ENCODE measurements around the gene TRAF2. TPM values are rescaled to one million over a fixed set of nuclear protein-coding genes. Genes with fewer than 3 reads are reported as not detected.

TRAF2 gene
- total and polyA plus RNA-seq, 2 of the 4 experiments (the other 2 are of a cell fraction): 6.6 to 12.0 TPM

GRCh38 chr9:136875155-136875554 is 11.2 kb upstream of the TRAF2 start:
- Histone ChIP-seq H3K36me3 (ENCODE audit: control insufficient read depth, insufficient read depth, low read length) (no peaks in the 10 kb centered on the region), H4K8ac (ENCODE audit: low read depth in 2 of 2, low read length in 2 of 2) (no peak overlapping the region), H4K5ac (ENCODE audit: low read depth, low read length) (no peak overlapping the region), H3K79me1 (ENCODE audit: low read depth in 1 of 2, low read length in 2 of 2) (no peaks in the 10 kb centered on the region), H2BK20ac (ENCODE audit: low read depth, low read length) (no peak overlapping the region), H3K4me3 (ENCODE audit: insufficient read depth, low read depth, low read length) (no peak overlapping the region), H2AK9ac (replicated peaks; ENCODE audit: low read depth, low read length, poor library complexity) (peak overlapping the region; percentile 45), H3K14ac (replicated peaks; ENCODE audit: low read depth, low read length) (no peak overlapping the region), H3K4ac (ENCODE audit: low read depth, low read length) (no peak overlapping the region), H4K20me1 (ENCODE audit: insufficient read depth, low read length) (no peaks in the 10 kb centered on the region), H2BK15ac (ENCODE audit: low read depth, low read length) (no peak overlapping the region), H3K27me3 (ENCODE audit: control insufficient read depth, insufficient read depth, low read length) (no peaks in the 10 kb centered on the region), H4K91ac (ENCODE audit: insufficient read depth, low read depth, low read length) (no peak overlapping the region), H3K23ac (ENCODE audit: low read depth, low read length) (no peak overlapping the region), H3K9me3 (ENCODE audit: control insufficient read depth, insufficient read depth, low read length) (peaks cover 7% of the 10 kb centered on the region), H3K9ac (ENCODE audit: low read depth, low read length) (no peak overlapping the region), H3K4me1 (ENCODE audit: control insufficient read depth, insufficient read depth, low read length) (no peaks in the 10 kb centered on the region), H3K56ac (ENCODE audit: extremely low read depth, insufficient read depth, low read length) (no peak overlapping the region), H2AFZ (replicated peaks; ENCODE audit: low read length, poor library complexity) (no peak overlapping the region), H3K9me1 (ENCODE audit: insufficient read depth, low read length) (no peaks in the 10 kb centered on the region), H2BK5ac (ENCODE audit: low read depth, low read length, poor library complexity, severe bottlenecking) (no peak overlapping the region), H3K27ac (ENCODE audit: insufficient read depth, low read length) (no peak overlapping the region), H2AK5ac (ENCODE audit: low read depth, low read length) (no peak overlapping the region), H2BK120ac (ENCODE audit: low read depth, low read length) (no peak overlapping the region), H3K18ac (ENCODE audit: low read depth, low read length) (no peak overlapping the region), H3K4me2 (ENCODE audit: low read depth, low read length) (no peak overlapping the region)
- no peak for DNase-seq
- in situ Hi-C loops (cut with MboI; ENCODE audit: low sequenced_read_pairs) (no loop called here), intact Hi-C loops (cut with micrococcal nuclease) (no loop called here), dilution Hi-C loops (cut with HindIII; ENCODE audit: low sequenced_read_pairs, unreplicated experiment) (no loop called here)
- ChIA-PET CTCF (no interaction called here), POLR2A (ENCODE audit: unreplicated experiment) (no interaction called here)
- TF ChIP-seq CEBPB (IDR thresholded peaks at IDR 0.05; ENCODE audit: low read depth, low read length) (peak; percentile 23; the same call in 1 of the 2 replicates), MAFK (IDR thresholded peaks at IDR 0.05; ENCODE audit: low read depth, low read length) (no peak)
- 71% methylated on average over 3 of the region's 6 CpGs; no CpG with 5 or more reads in 1 of the 2 experiments for WGBS, 2 experiments (ENCODE audit: extremely low coverage in 2 of 2, insufficient read length in 1 of 2)
- no peak for ATAC-seq (ENCODE audit: low read depth)
- no TSS peak for BruUV-seq (replicated peaks)
